HCT116 (cell line): ENCODE measurements around the gene AGBL3.

Experiments used
- EGR1 ChIP-seq: IDR thresholded peaks from 2 replicates; pipeline ENCODE4 v1.6.1; 2012; ENCODE audit warnings: low read depth
- EZH2 ChIP-seq: fragments of 200-600 bp; sonication (generic); IDR thresholded peaks from 2 replicates; pipeline ENCODE4 v1.6.1; 2017; ENCODE audit warnings: antibody characterized with exemption, mixed run types
- POLR2A ChIP-seq: IDR thresholded peaks from 2 replicates; pipeline ENCODE4 v1.7.0; 2011; ENCODE audit warnings: borderline replicate concordance; ENCODE audit not compliant: insufficient read depth, insufficient read length; ENCODE audit errors: extremely low read depth
- POLR2AphosphoS5 ChIP-seq: IDR thresholded peaks from 2 replicates; pipeline ENCODE4 v1.6.1; 2011; ENCODE audit warnings: mild to moderate bottlenecking, low read depth, low read length, moderate library complexity
- SIN3A ChIP-seq: IDR thresholded peaks from 2 replicates; pipeline ENCODE4 v1.6.1; 2012; ENCODE audit warnings: low read depth
- SP1 ChIP-seq: IDR thresholded peaks from 2 replicates; pipeline ENCODE4 v1.6.1; 2012; ENCODE audit warnings: low read depth
- ZFX ChIP-seq: fragments of 450-650 bp; IDR thresholded peaks from 2 replicates; pipeline ENCODE4 v1.6.1; 2017
- ZNF274 ChIP-seq: fragments of 200-500 bp; sonication (Bioruptor generic); IDR thresholded peaks from 2 replicates; pipeline ENCODE4 v1.6.1; 2014; ENCODE audit warnings: mild to moderate bottlenecking, low read depth, low read length, inconsistent platforms
- TF ChIP-seq, protein P1 (sequence below), 3 experiments: fragments of 200-600 bp in 1 of 3; sonication (generic) in 1 of 3; IDR thresholded peaks in 2 of 3; conservative IDR thresholded peaks in 1 of 3; 2 replicates each; pipeline ENCODE4 v1.5.1; 2012 to 2017; ENCODE audit warnings: low read depth in 2 of 3, low read length in 2 of 3, antibody characterized with exemption in 1 of 3, borderline replicate concordance in 1 of 3, control low read depth in 1 of 3, mild to moderate bottlenecking in 1 of 3, mixed read lengths in 1 of 3, mixed run types in 1 of 3, moderate library complexity in 1 of 3; ENCODE audit not compliant: insufficient read depth in 1 of 3

- no peak for TF ChIP-seq POLR2AphosphoS5
- TF ChIP-seq, protein P1, sequence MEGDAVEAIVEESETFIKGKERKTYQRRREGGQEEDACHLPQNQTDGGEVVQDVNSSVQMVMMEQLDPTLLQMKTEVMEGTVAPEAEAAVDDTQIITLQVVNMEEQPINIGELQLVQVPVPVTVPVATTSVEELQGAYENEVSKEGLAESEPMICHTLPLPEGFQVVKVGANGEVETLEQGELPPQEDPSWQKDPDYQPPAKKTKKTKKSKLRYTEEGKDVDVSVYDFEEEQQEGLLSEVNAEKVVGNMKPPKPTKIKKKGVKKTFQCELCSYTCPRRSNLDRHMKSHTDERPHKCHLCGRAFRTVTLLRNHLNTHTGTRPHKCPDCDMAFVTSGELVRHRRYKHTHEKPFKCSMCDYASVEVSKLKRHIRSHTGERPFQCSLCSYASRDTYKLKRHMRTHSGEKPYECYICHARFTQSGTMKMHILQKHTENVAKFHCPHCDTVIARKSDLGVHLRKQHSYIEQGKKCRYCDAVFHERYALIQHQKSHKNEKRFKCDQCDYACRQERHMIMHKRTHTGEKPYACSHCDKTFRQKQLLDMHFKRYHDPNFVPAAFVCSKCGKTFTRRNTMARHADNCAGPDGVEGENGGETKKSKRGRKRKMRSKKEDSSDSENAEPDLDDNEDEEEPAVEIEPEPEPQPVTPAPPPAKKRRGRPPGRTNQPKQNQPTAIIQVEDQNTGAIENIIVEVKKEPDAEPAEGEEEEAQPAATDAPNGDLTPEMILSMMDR (IDR thresholded peaks at IDR 0.05 in 2 of 3, conservative IDR thresholded peaks at IDR 0.05 in 1 of 3; ENCODE audit: borderline replicate concordance in 1 of 3, insufficient read depth in 1 of 3, low read depth in 2 of 3, low read length in 2 of 3), result no peak
- no peak for TF ChIP-seq ZNF274
- no peak for TF ChIP-seq POLR2A
- TF ChIP-seq EZH2, result no peak
- TF ChIP-seq SIN3A, result no peak
- TF ChIP-seq ZFX, result no peak
- TF ChIP-seq EGR1, result no peak
- no peak for TF ChIP-seq SP1
Observed at GRCh38 chr7:134957005-134957404, 29.3 kb upstream of the AGBL3 start.
